ENCODE data around the gene GPR176. TPM values are rescaled to one million over a fixed set of nuclear protein-coding genes. Genes with fewer than 3 reads are reported as not detected.

The GPR176 gene
- polyA plus RNA-seq, 1 donor from 2014 or later = 8.3 TPM

GRCh38 chr15:39785841-39786240, 134.2 kb downstream of the GPR176 start:
- H3K4me3 ChIP-seq (ENCODE audit: low read length) = peak overlapping the region; percentile 77
- TF ChIP-seq CTCF (IDR thresholded peaks at IDR 0.05; ENCODE audit: poor library complexity, severe bottlenecking) (no peak), REST (IDR thresholded peaks at IDR 0.05; ENCODE audit: borderline replicate concordance) (no peak), POLR2AphosphoS5 (IDR thresholded peaks at IDR 0.05) (no peak), RAD21 (conservative IDR thresholded peaks at IDR 0.05) (no peak), EP300 (conservative IDR thresholded peaks at IDR 0.05; ENCODE audit: poor library complexity, severe bottlenecking) (no peak), EZH2 (IDR thresholded peaks at IDR 0.05; ENCODE audit: borderline replicate concordance, insufficient read depth, low read length, poor library complexity, severe bottlenecking) (no peak), SMC3 (conservative IDR thresholded peaks at IDR 0.05; ENCODE audit: poor library complexity) (no peak), MXI1 (conservative IDR thresholded peaks at IDR 0.05; ENCODE audit: poor library complexity, severe bottlenecking) (no peak), TAF1 (IDR thresholded peaks at IDR 0.05; ENCODE audit: low read depth) (no peak)
- no peak overlapping the region for H3K27ac ChIP-seq (ENCODE audit: low read length)
- no peak overlapping the region for H3K4me2 ChIP-seq (ENCODE audit: low read length)
- H3K9me2 ChIP-seq (ENCODE audit: insufficient read depth, low read length) = no peaks in the 10 kb centered on the region
- H3F3A ChIP-seq (ENCODE audit: insufficient read depth, low read length, poor library complexity, severe bottlenecking) = no peaks in the 10 kb centered on the region
- H4K20me1 ChIP-seq (ENCODE audit: insufficient read depth) = no peaks in the 10 kb centered on the region
- no peak overlapping the region for H2AFZ ChIP-seq (ENCODE audit: low read depth, low read length)
- no peak overlapping the region for H3K9ac ChIP-seq (ENCODE audit: low read length)
- no peaks in the 10 kb centered on the region for H3K9me3 ChIP-seq (ENCODE audit: low read length)
- no peaks in the 10 kb centered on the region for H3K27me3 ChIP-seq (ENCODE audit: insufficient read depth, low read depth, low read length)
- H3K79me2 ChIP-seq (replicated peaks; ENCODE audit: insufficient read depth, low read length) = peaks cover 15% of the 10 kb centered on the region
- H3K36me3 ChIP-seq (ENCODE audit: insufficient read depth, low read length) = no peaks in the 10 kb centered on the region

- no peaks in the 10 kb centered on the region for H3K36me3 ChIP-seq (ENCODE audit: insufficient read depth, low read length)
- no peak overlapping the region for H3K9ac ChIP-seq (ENCODE audit: low read length)
- no peak for TF ChIP-seq SMC3 (conservative IDR thresholded peaks at IDR 0.05; ENCODE audit: poor library complexity)
- TF ChIP-seq MXI1 (conservative IDR thresholded peaks at IDR 0.05; ENCODE audit: poor library complexity, severe bottlenecking) = no peak
- no peak for TF ChIP-seq CTCF (IDR thresholded peaks at IDR 0.05; ENCODE audit: poor library complexity, severe bottlenecking)
- TF ChIP-seq RAD21 (conservative IDR thresholded peaks at IDR 0.05) = no peak
- no peak for TF ChIP-seq EZH2 (IDR thresholded peaks at IDR 0.05; ENCODE audit: borderline replicate concordance, insufficient read depth, low read length, poor library complexity, severe bottlenecking)
- no peak for TF ChIP-seq TAF1 (IDR thresholded peaks at IDR 0.05; ENCODE audit: low read depth)
- TF ChIP-seq POLR2AphosphoS5 (IDR thresholded peaks at IDR 0.05) = no peak
- TF ChIP-seq REST (IDR thresholded peaks at IDR 0.05; ENCODE audit: borderline replicate concordance) = no peak
- TF ChIP-seq EP300 (conservative IDR thresholded peaks at IDR 0.05; ENCODE audit: poor library complexity, severe bottlenecking) = no peak
- H3K27ac ChIP-seq (ENCODE audit: low read length) = no peak overlapping the region
- peak overlapping the region; percentile 54 for H3K4me2 ChIP-seq (ENCODE audit: low read length)
- peaks cover 15% of the 10 kb centered on the region for H3K79me2 ChIP-seq (replicated peaks; ENCODE audit: insufficient read depth, low read length)
- no peak overlapping the region for H2AFZ ChIP-seq (ENCODE audit: low read depth, low read length)
- no peaks in the 10 kb centered on the region for H4K20me1 ChIP-seq (ENCODE audit: insufficient read depth)
- no peaks in the 10 kb centered on the region for H3K27me3 ChIP-seq (ENCODE audit: insufficient read depth, low read depth, low read length)
- H3F3A ChIP-seq (ENCODE audit: insufficient read depth, low read length, poor library complexity, severe bottlenecking) = no peaks in the 10 kb centered on the region
- H3K9me2 ChIP-seq (ENCODE audit: insufficient read depth, low read length) = no peaks in the 10 kb centered on the region
- peak overlapping the region; percentile 77 for H3K4me3 ChIP-seq (ENCODE audit: low read length)
- H3K9me3 ChIP-seq (ENCODE audit: low read length) = no peaks in the 10 kb centered on the region
Measured at GRCh38 chr15:39785139-39785538, 134.9 kb downstream of the GPR176 start.
